GM12878 (cell line): ENCODE data around the gene FHOD3. TPM values are rescaled to one million over a fixed set of nuclear protein-coding genes. Genes with fewer than 3 reads are reported as not detected.

ENCODE experiments used
- ATAC-seq: fragments of 200-7000 bp; cut with Tn5 transposase; 3 replicates; pipeline ENCODE4 v1.9.1; 2020; ENCODE audit warnings: mild to moderate bottlenecking, moderate library complexity
- BruUV-seq: library from RNA; stranded (reverse); fragments of 400-500 nt; replicated peaks from 2 replicates; lab custom pipeline; 2021; lab: Mats Ljungman, UMichigan
- CTCF ChIA-PET: fragments of 300-600 bp; sonication (Branson Sonifier 250); formaldehyde crosslinking; extraction: SDS; loops from one replicate; lab custom pipeline; 2021; ENCODE audit warnings: inconsistent platforms; lab: Yijun Ruan, JAX
- POLR2A ChIA-PET: fragments of 350-600 bp; formaldehyde crosslinking; extraction: SDS; loops from one replicate; lab custom pipeline; 2021; ENCODE audit warnings: inconsistent platforms; lab: Charles Lee
- RAD21 ChIA-PET: fragments of 300-600 bp; sonication (Branson Sonifier 250); formaldehyde crosslinking; loops from one replicate; lab custom pipeline; 2023; ENCODE audit warnings: antibody characterized with exemption; ENCODE audit not compliant: unreplicated experiment; lab: Charles Lee
- SMC1A ChIA-PET: fragments of 300-600 bp; sonication (Branson Sonifier 250); formaldehyde crosslinking; loops from one replicate; lab custom pipeline; 2023; ENCODE audit not compliant: unreplicated experiment, uncharacterized antibody; lab: Charles Lee
- DNase-seq: peaks from one replicate; pipeline ENCODE4 v3.0.0-alpha.2; 2011; ENCODE audit warnings: low read depth, low spot score
- FAIRE-seq: peaks from 3 replicates; lab custom pipeline; 2011; peaks lifted over from hg19 to GRCh38; lab: Jason Lieb, UNC
- H2AFZ ChIP-seq: 2 replicates; pipeline ENCODE4 v1.6.0; 2011; ENCODE audit warnings: low read depth, low read length, control low read depth; ENCODE audit not compliant: control insufficient read depth
- H3K27ac ChIP-seq: 2 replicates; pipeline ENCODE4 v1.5.1; 2011; ENCODE audit warnings: control low read depth; ENCODE audit not compliant: control insufficient read depth, insufficient read depth
- H3K27me3 ChIP-seq, 2 experiments: replicated peaks in 1 of 2; 2 replicates each; pipeline versions ENCODE4 v1.6.0 to v1.6.1; 2011; ENCODE audit warnings: low read length in 1 of 2; ENCODE audit not compliant: control insufficient read depth in 2 of 2, insufficient read depth in 2 of 2
- H3K36me3 ChIP-seq, 2 experiments: 2 replicates each; pipeline ENCODE4 v1.5.1; 2011; ENCODE audit warnings: low read length in 1 of 2; ENCODE audit not compliant: control insufficient read depth in 2 of 2, insufficient read depth in 2 of 2
- H3K4me1 ChIP-seq: 2 replicates; pipeline ENCODE4 v1.6.1; 2011; ENCODE audit warnings: mild to moderate bottlenecking, low read length, moderate library complexity, mixed read lengths; ENCODE audit not compliant: control insufficient read depth, insufficient read depth
- H3K4me2 ChIP-seq: 2 replicates; pipeline ENCODE4 v1.6.0; 2011; ENCODE audit warnings: control low read depth; ENCODE audit not compliant: control insufficient read depth, insufficient read depth
- H3K4me3 ChIP-seq: fragments of 200-600 bp; sonication (generic); 2 replicates; pipeline ENCODE4 v1.5.1; 2016
- H3K79me2 ChIP-seq: 2 replicates; pipeline ENCODE4 v1.6.0; 2011; ENCODE audit warnings: low read length; ENCODE audit not compliant: control insufficient read depth, insufficient read depth
- H3K9ac ChIP-seq: 2 replicates; pipeline ENCODE4 v1.8.0; 2011; ENCODE audit warnings: low read length, control low read depth, mixed read lengths; ENCODE audit not compliant: control insufficient read depth, insufficient read depth
- H3K9me3 ChIP-seq: replicated peaks from 3 replicates; pipeline ENCODE4 v1.5.1; 2011; ENCODE audit warnings: mild to moderate bottlenecking, low read length; ENCODE audit not compliant: control insufficient read depth, insufficient read depth
- H4K20me1 ChIP-seq: 2 replicates; pipeline ENCODE4 v1.6.0; 2011; ENCODE audit not compliant: control insufficient read depth, insufficient read depth
- BCL11A ChIP-seq: IDR thresholded peaks from 2 replicates; pipeline ENCODE4 v1.6.1; 2011; ENCODE audit warnings: low read depth, low read length
- EZH2 ChIP-seq: IDR thresholded peaks from 2 replicates; pipeline ENCODE4 v1.6.1; 2012; ENCODE audit warnings: low read depth, mild to moderate bottlenecking, control low read depth, inconsistent platforms, low read length, borderline replicate concordance; ENCODE audit not compliant: control insufficient read depth
- HSF1 ChIP-seq: fragments of 150-350 bp; IDR thresholded peaks from 2 replicates; pipeline ENCODE4 v1.6.1; 2014; ENCODE audit warnings: mild to moderate bottlenecking, low read depth, low read length
- KAT2A ChIP-seq: conservative IDR thresholded peaks from 2 replicates; pipeline ENCODE4 v1.6.1; 2011; ENCODE audit warnings: low read depth, low read length; ENCODE audit not compliant: control insufficient read depth
- MXI1 ChIP-seq: fragments of 150-350 bp; IDR thresholded peaks from 2 replicates; pipeline ENCODE4 v1.6.1; 2011; ENCODE audit warnings: low read depth, mild to moderate bottlenecking, inconsistent platforms, low read length, improper control_type of control experiment
- NFIC ChIP-seq: IDR thresholded peaks from 2 replicates; pipeline ENCODE4 v1.6.1; 2012; ENCODE audit warnings: low read depth, mild to moderate bottlenecking, inconsistent platforms, low read length, moderate library complexity
- REST ChIP-seq: IDR thresholded peaks from 2 replicates; pipeline ENCODE4 v1.6.1; 2012; ENCODE audit warnings: mild to moderate bottlenecking, low read depth, low read length
- RUNX3 ChIP-seq: IDR thresholded peaks from 2 replicates; pipeline ENCODE4 v1.6.1; 2012; ENCODE audit warnings: low read length, inconsistent platforms
- SMC3 ChIP-seq: IDR thresholded peaks from 2 replicates; pipeline ENCODE4 v1.6.1; 2011; ENCODE audit warnings: low read length, improper control_type of control experiment, borderline replicate concordance
- SP1 ChIP-seq: IDR thresholded peaks from one replicate; pipeline ENCODE4 v1.6.1; 2011; ENCODE audit warnings: low read depth, low read length
- ZBTB4 ChIP-seq: fragments of 450-650 bp; formaldehyde crosslinking; IDR thresholded peaks from 2 replicates; pipeline ENCODE4 v1.4.0; 2022; ENCODE audit warnings: mild to moderate bottlenecking, moderate library complexity
- ZNF384 ChIP-seq: IDR thresholded peaks from 2 replicates; pipeline ENCODE4 v1.6.1; 2012; ENCODE audit warnings: low read depth, mild to moderate bottlenecking, low read length, improper control_type of control experiment, borderline replicate concordance
- WGBS: methylation state at CpG from one replicate; pipeline ENCODE4 v1.1.6; 2016; ENCODE audit warnings: low lambda C conversion rate; ENCODE audit not compliant: insufficient replicate concordance, insufficient coverage; ENCODE audit errors: missing lambda C conversion rate; 5-methylcytosine and 5-hydroxymethylcytosine counted together
- in situ Hi-C: fragments of 300-500 bp; cut with MboI; formaldehyde crosslinking; loops from 9 replicates; pipeline ENCODE4 v1.14.3; 2018; ENCODE audit warnings: mixed read lengths
- intact Hi-C: fragments of 100-400 bp; cut with micrococcal nuclease; formaldehyde crosslinking; loops from one replicate; pipeline ENCODE4 v1.14.2; 2022; ENCODE audit not compliant: unreplicated experiment
- polyA plus RNA-seq, 11 experiments: library from polyadenylated mRNA; depleted of rRNA in 4 of 11; unstranded in 6 of 11; stranded (reverse) in 5 of 11; fragments of >200 nt; fragmentation: Nextera tagmentation in 4 of 11; fragmentation: Illumina TruSeq in 1 of 11; extraction: Ambion mirVana in 4 of 11; extraction: Trizol in 1 of 11; gene quantifications; 1 replicate in 1 of 11; 2 replicates in 10 of 11; pipeline versions ENCODE4 v1.2.1 to v1.2.3, GENCODE V29; 2011 to 2016; ENCODE audit warnings: inconsistent platforms in 2 of 11, missing spikeins in 2 of 11, low read depth in 1 of 11
- total RNA-seq, 4 experiments: library from RNA; depleted of rRNA in 3 of 4; stranded (reverse); fragments of >200 nt in 3 of 4; fragmentation: Illumina TruSeq in 1 of 4; extraction: Trizol in 1 of 4; gene quantifications; 2 replicates each; pipeline versions ENCODE4 v1.2.1 to v1.2.3, GENCODE V29; 2013 to 2021

Gene FHOD3
- total and polyA plus RNA-seq, 10 of the 15 experiments (the other 5 are each of a cell fraction or from before 2014, with no cell fraction given): 0.77 to 26.7 (median 10.4) TPM

GRCh38 chr18:36769611-36770314 lies 472.2 kb downstream of the FHOD3 start (continued):
- peak; percentile 30; the same call in 1 of the 2 replicates for TF ChIP-seq SMC3

GRCh38 chr18:36770315-36770946 lies 472.9 kb downstream of the FHOD3 start:
- FAIRE-seq (peak; percentile 61), DNase-seq (no peak), ATAC-seq (no peak)
- Histone ChIP-seq H3K9ac (no peak overlapping the region), H4K20me1 (no peaks in the 10 kb centered on the region), H3K4me3 (no peak overlapping the region), H3K9me3 (no peaks in the 10 kb centered on the region), H3K4me1 (no peaks in the 10 kb centered on the region), H3K4me2 (no peak overlapping the region), H2AFZ (no peak overlapping the region), H3K27me3 (no peaks in the 10 kb centered on the region), H3K36me3 (no peaks in the 10 kb centered on the region), H3K27ac (no peak overlapping the region), H3K79me2 (no peaks in the 10 kb centered on the region)
- ChIA-PET CTCF (no interaction called here), POLR2A (interaction anchor here (0.6 kb wide), 1 partner anchor 62 kb away, joined by 5 read pairs; no protein-coding TSS in a partner anchor), SMC1A (no interaction called here), RAD21 (no interaction called here)
- BruUV-seq: no TSS peak
- intact Hi-C loops (no loop called here), in situ Hi-C loops (no loop called here)
- WGBS: 72% methylated on average over 2 of the region's 3 CpGs
- no peak for TF ChIP-seq SP1
- TF ChIP-seq EZH2: no peak
- TF ChIP-seq NFIC: no peak
- no peak for TF ChIP-seq KAT2A
- TF ChIP-seq ZBTB4: no peak
- no peak for TF ChIP-seq REST
- no peak for TF ChIP-seq BCL11A
- no peak for TF ChIP-seq RUNX3
- TF ChIP-seq ZNF384: no peak
- TF ChIP-seq MXI1: no peak
- TF ChIP-seq HSF1: no peak
